Measurements from ENCODE around the gene FGD3. TPM values are rescaled to one million over a fixed set of nuclear protein-coding genes. Genes with fewer than 3 reads are reported as not detected.

Gene FGD3
- total RNA-seq, 3 donors from 2014 or later = 10.2 to 18.0 (median 10.4) TPM

DNA sequence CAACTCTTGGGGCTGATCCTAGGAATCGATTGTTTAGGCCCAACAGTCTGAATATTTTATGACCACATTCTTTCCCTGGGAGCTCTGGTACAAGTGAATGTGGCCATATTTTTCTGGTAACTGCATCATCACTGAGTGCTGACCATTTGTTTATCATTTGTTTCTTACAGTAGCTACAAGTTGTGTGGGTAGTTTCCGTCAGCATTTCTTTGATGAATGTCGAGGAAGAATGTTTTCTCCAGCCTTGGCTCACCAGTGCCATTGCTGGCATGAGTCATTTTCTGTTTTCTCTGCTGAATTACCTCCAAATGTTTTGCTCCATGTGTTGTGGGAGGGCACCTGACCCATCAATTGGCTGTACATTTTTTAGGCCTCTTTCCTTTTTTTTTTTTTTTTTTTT, 134.6 kb downstream of the FGD3 start:
- DNase-seq (ENCODE audit: low spot score in 2 of 2) = no peak
- intact Hi-C loops (cut with DNase I; ENCODE audit: low total_unique reads) = no loop called here
- H3K9me3 ChIP-seq = no peaks in the 10 kb centered on the region
- H3K4me3 ChIP-seq = no peak overlapping the region
- no peaks in the 10 kb centered on the region for H3K4me1 ChIP-seq
- no peaks in the 10 kb centered on the region for H3K36me3 ChIP-seq
- H3K27me3 ChIP-seq = no peaks in the 10 kb centered on the region
- TF ChIP-seq POLR2A (IDR thresholded peaks at IDR 0.05) (no peak), POLR2AphosphoS5 (IDR thresholded peaks at IDR 0.05) (no peak)
- TF ChIP-seq, protein P1, sequence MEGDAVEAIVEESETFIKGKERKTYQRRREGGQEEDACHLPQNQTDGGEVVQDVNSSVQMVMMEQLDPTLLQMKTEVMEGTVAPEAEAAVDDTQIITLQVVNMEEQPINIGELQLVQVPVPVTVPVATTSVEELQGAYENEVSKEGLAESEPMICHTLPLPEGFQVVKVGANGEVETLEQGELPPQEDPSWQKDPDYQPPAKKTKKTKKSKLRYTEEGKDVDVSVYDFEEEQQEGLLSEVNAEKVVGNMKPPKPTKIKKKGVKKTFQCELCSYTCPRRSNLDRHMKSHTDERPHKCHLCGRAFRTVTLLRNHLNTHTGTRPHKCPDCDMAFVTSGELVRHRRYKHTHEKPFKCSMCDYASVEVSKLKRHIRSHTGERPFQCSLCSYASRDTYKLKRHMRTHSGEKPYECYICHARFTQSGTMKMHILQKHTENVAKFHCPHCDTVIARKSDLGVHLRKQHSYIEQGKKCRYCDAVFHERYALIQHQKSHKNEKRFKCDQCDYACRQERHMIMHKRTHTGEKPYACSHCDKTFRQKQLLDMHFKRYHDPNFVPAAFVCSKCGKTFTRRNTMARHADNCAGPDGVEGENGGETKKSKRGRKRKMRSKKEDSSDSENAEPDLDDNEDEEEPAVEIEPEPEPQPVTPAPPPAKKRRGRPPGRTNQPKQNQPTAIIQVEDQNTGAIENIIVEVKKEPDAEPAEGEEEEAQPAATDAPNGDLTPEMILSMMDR (IDR thresholded peaks at IDR 0.05) = no peak
- no peak overlapping the region for H3K27ac ChIP-seq

DNA sequence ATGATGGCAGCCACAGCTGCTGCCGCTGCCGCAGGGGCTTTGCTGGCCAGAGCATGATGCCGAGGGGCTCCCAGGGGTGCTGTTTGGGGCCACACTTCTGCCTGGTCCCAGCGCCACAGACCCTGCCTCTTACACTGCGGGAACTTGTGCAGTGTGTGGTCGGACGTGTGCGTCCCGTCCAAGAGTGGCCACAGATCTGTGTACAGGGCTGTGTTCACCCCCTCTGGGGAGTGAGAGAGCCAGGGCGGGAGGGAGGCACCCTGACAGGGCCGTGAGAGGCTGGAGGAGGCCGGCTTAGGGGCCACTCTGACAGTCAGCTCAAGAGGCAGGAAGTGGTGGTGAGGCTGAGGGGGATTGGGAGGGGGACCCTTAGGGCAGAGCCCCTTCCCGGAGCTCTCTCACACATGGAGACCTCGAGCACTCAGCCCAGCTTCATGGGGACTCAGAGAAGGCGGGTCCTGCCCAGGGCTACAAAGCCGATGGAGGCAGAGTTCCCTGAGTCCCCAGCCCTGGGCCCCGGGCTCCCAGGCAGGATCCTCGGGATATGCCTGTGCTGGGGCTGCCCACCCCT, 135.6 kb downstream of the FGD3 start:
- no peaks in the 10 kb centered on the region for H3K36me3 ChIP-seq
- peak overlapping the region in 1 of 2 donors; percentile 10 for H3K27ac ChIP-seq
- intact Hi-C loops (cut with DNase I; ENCODE audit: low total_unique reads) = no loop called here

DNA sequence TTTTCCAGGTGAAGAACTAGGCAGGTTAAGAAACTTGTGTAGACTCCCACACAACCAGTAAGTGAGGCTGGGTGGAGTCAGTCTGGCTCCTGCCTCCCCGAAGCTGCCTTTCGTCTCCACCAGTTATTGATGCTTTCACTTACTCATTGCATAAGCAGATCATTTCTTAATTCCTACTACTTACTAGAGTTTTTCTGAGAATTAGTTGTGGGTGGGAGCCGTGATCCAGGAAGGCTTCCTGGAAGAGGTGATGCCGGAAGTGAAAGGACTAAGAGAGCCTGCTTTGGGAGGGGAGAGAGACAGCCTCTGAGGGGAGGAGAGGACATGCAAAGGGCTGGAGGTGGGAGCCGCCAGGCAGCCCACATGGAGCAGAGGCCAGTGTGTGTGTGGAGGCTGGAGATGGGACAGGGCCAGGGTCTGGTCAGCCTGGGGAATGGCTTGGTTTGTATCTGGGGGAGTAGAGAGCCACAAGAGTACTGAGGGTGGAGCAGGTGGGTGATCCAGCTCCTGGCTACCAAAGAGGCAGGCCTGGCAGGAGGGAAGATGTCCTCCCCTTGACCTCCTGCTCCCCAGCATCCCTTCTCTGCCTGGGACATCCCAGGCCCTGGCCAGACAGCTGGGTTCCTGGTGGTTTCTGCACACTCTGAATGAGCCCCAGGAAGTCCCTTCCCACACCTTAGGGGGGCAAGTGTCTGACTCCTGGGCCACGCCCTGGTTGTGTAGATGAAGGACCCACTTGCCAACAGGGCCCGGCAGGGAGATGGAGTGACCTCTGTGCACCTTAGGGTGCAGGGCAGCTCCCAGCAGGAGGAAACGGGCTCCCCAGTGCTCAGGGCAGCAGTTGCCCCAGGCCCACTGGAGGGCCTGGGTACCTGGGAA, 136.5 kb downstream of the FGD3 start:
- intact Hi-C loops (cut with DNase I; ENCODE audit: low total_unique reads) = no loop called here
- Histone ChIP-seq H3K9me3 (no peaks in the 10 kb centered on the region), H3K36me3 (no peaks in the 10 kb centered on the region), H3K27me3 (no peaks in the 10 kb centered on the region), H3K4me3 (no peak overlapping the region), H3K27ac (no peak overlapping the region), H3K4me1 (no peaks in the 10 kb centered on the region)
- TF ChIP-seq, protein P1 (IDR thresholded peaks at IDR 0.05) = no peak
- TF ChIP-seq POLR2A (IDR thresholded peaks at IDR 0.05) (no peak), POLR2AphosphoS5 (IDR thresholded peaks at IDR 0.05) (no peak)
- peak in 1 of 2 donors; percentile 12 for DNase-seq (ENCODE audit: low spot score in 2 of 2)

More for the DNA sequence above, 135.6 kb downstream of the FGD3 start:
- Histone ChIP-seq H3K4me1 (no peaks in the 10 kb centered on the region), H3K9me3 (no peaks in the 10 kb centered on the region), H3K27me3 (no peaks in the 10 kb centered on the region), H3K4me3 (no peak overlapping the region)
- DNase-seq (ENCODE audit: low spot score in 2 of 2) = peak in 1 of 2 donors; percentile 45
- TF ChIP-seq, protein P1 (IDR thresholded peaks at IDR 0.05) = no peak
- TF ChIP-seq POLR2A (IDR thresholded peaks at IDR 0.05) (no peak), POLR2AphosphoS5 (IDR thresholded peaks at IDR 0.05) (no peak)

DNA sequence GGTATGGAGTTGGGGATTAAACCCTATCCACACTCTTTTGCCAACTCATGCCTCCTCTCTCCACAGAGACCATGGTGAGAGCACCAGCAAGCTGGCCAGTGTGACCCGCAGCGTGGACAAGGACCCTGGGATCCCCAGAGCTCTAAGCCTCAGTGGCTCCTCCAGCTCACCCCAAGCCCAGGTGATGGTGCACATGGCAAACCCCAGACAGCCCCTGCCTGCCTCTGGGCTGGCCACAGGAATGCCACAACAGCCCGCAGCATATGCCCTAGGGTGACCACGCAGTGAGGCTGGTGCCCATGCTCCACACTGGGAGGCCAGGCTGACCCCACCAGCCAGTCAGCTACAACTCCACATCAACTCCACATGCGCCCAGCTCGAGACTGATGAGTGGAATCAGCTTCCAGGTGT, 137.2 kb downstream of the FGD3 start:
- peak in 1 of 2 donors; percentile 40 for DNase-seq (ENCODE audit: low spot score in 2 of 2)

DNA sequence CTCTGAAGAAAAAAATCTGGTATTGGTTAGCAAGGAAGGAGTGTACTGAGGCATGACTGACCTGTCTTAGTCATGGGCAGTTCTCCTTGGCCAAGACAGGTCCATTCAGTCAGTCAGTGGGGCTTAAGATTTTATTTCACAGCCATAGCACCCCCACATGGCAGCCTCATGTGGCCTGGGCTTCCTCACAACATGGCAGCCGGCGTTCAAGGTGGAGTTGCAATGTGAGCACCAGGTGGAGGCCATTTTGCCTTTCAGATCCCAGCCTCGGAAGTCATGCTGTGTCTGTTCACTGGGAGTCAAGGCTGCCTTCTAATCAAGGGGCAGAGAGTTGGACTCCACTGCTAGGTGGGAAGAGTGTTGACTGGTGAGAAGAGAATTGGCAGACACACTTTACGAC, 138.4 kb downstream of the FGD3 start:
- Histone ChIP-seq H3K9me3 (no peaks in the 10 kb centered on the region), H3K36me3 (no peaks in the 10 kb centered on the region), H3K27me3 (no peaks in the 10 kb centered on the region), H3K4me3 (no peak overlapping the region), H3K4me1 (no peaks in the 10 kb centered on the region), H3K27ac (no peak overlapping the region)
- TF ChIP-seq, protein P1 (IDR thresholded peaks at IDR 0.05) = no peak
- TF ChIP-seq POLR2AphosphoS5 (IDR thresholded peaks at IDR 0.05) = no peak
- no peak for TF ChIP-seq POLR2A (IDR thresholded peaks at IDR 0.05)
- DNase-seq (ENCODE audit: low spot score in 2 of 2) = peak in 1 of 2 donors; percentile 31
- intact Hi-C loops (cut with DNase I; ENCODE audit: low total_unique reads) = no loop called here

More for the DNA sequence above, 137.2 kb downstream of the FGD3 start:
- Histone ChIP-seq H3K9me3 (no peaks in the 10 kb centered on the region), H3K27me3 (no peaks in the 10 kb centered on the region), H3K4me1 (no peaks in the 10 kb centered on the region), H3K27ac (no peak overlapping the region), H3K36me3 (no peaks in the 10 kb centered on the region), H3K4me3 (no peak overlapping the region)
- TF ChIP-seq POLR2A (IDR thresholded peaks at IDR 0.05) = no peak
- intact Hi-C loops (cut with DNase I; ENCODE audit: low total_unique reads) = no loop called here

Other genes starting within 250 kb of the FGD3 start
- 10 to 100 TPM; 22.8 to 56.0 (median 26.5) TPM for gene BICD2, start 182.7 kb upstream of the FGD3 start, total RNA-seq
- gene ZNF484, start 69.5 kb upstream of the FGD3 start, total RNA-seq = 10 to 100 TPM; 13.3 to 19.9 (median 17.7) TPM
- gene SUSD3, start 111.2 kb downstream of the FGD3 start, total RNA-seq = 10 to 100 TPM in 2 of 3 donors, 1 to 10 TPM in 1; 1.3 to 52.4 (median 45.9) TPM
- gene CARD19, start 148.7 kb downstream of the FGD3 start, total RNA-seq = 10 to 100 TPM; 59.0 to 79.3 (median 62.1) TPM
- 100 to 1,000 TPM in 2 of 3 donors, 10 to 100 TPM in 1; 89.8 to 109 (median 109) TPM for gene NINJ1, start 186.7 kb downstream of the FGD3 start, total RNA-seq
- gene WNK2, start 236.6 kb downstream of the FGD3 start, total RNA-seq = 10 to 100 TPM in 1 of 3 donors, 1 to 10 TPM in 1, not detected in 1; 9.1 to 28.5 TPM